SU-DHL-6 (cell line): ENCODE results near the gene TNFRSF25.

Experiments
- CTCF ChIP-seq: fragments of 200-600 bp; sonication (generic); IDR thresholded peaks from one replicate; pipeline ENCODE4 v1.5.1; 2017; ENCODE audit warnings: antibody characterized with exemption, mild to moderate bottlenecking, low read length, moderate library complexity; ENCODE audit not compliant: insufficient read depth, poor library complexity, severe bottlenecking
- EZH2phosphoT487 ChIP-seq: fragments of 200-600 bp; sonication (generic), shearing (Covaris generic); conservative IDR thresholded peaks from 2 replicates; pipeline ENCODE4 v1.6.1; 2018; ENCODE audit warnings: mild to moderate bottlenecking, antibody characterized with exemption, low read length, moderate library complexity, mixed read lengths

- no peak for TF ChIP-seq CTCF
- no peak for TF ChIP-seq EZH2phosphoT487
Measured at GRCh38 chr1:6474815-6475282, 8.9 kb upstream of the TNFRSF25 start.
